ENCODE measurements around the gene TRMT5. TPM values are rescaled to one million over a fixed set of nuclear protein-coding genes. Genes with fewer than 3 reads are reported as not detected.

Gene TRMT5
- total and polyA plus RNA-seq, 2 donors from 2014 or later = 5.6 to 17.5 TPM

DNA sequence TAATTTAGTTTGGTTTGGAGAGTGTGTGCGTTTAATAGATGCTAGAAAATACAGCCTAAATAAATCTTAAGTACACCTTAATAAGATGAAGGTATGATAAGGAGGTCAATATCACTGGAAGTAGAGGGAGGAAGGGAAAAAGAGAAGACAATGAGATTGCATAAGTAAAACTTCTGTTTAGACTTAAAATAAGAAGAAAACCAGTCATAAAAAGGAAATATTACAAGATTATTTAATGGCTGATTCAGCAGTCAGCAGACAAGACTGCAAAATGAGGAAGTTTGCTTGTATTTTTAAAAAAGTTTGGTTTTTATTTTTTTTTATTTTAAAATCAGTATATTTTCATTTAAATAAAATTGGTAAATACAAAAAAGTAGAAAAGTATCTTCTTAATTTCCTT, 3.3 kb upstream of the TRMT5 start:
- Histone ChIP-seq H3K4me3 (ENCODE audit: low read length in 3 of 3) (no peak overlapping the region), H3K9ac (ENCODE audit: low read length in 3 of 3) (no peak overlapping the region), H3K4me1 (ENCODE audit: control insufficient read depth in 2 of 3, insufficient read depth in 2 of 3, low read depth in 1 of 3, low read length in 3 of 3) (peaks cover 4 to 13% (median 11%) of the 10 kb centered on the region in 3 donors), H3K36me3 (ENCODE audit: control insufficient read depth in 2 of 3, insufficient read depth in 3 of 3, low read length in 3 of 3) (peaks cover 0 to 7% (median 7%) of the 10 kb centered on the region in 3 donors), H3K27me3 (ENCODE audit: control insufficient read depth, insufficient read depth, low read length) (no peaks in the 10 kb centered on the region), H3K9me3 (ENCODE audit: control insufficient read depth in 2 of 3, insufficient read depth in 1 of 3, low read length in 3 of 3) (no peaks in the 10 kb centered on the region), H3K27ac (ENCODE audit: low read depth in 2 of 2, low read length in 2 of 2) (no peak overlapping the region)
- no peak for DNase-seq
- intact Hi-C loops (cut with DNase I) = no loop called here
- TF ChIP-seq, protein P1, sequence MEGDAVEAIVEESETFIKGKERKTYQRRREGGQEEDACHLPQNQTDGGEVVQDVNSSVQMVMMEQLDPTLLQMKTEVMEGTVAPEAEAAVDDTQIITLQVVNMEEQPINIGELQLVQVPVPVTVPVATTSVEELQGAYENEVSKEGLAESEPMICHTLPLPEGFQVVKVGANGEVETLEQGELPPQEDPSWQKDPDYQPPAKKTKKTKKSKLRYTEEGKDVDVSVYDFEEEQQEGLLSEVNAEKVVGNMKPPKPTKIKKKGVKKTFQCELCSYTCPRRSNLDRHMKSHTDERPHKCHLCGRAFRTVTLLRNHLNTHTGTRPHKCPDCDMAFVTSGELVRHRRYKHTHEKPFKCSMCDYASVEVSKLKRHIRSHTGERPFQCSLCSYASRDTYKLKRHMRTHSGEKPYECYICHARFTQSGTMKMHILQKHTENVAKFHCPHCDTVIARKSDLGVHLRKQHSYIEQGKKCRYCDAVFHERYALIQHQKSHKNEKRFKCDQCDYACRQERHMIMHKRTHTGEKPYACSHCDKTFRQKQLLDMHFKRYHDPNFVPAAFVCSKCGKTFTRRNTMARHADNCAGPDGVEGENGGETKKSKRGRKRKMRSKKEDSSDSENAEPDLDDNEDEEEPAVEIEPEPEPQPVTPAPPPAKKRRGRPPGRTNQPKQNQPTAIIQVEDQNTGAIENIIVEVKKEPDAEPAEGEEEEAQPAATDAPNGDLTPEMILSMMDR (IDR thresholded peaks at IDR 0.05; ENCODE audit: borderline replicate concordance, extremely low read depth, insufficient read depth) = no peak
- FAIRE-seq = peak; percentile 89

DNA sequence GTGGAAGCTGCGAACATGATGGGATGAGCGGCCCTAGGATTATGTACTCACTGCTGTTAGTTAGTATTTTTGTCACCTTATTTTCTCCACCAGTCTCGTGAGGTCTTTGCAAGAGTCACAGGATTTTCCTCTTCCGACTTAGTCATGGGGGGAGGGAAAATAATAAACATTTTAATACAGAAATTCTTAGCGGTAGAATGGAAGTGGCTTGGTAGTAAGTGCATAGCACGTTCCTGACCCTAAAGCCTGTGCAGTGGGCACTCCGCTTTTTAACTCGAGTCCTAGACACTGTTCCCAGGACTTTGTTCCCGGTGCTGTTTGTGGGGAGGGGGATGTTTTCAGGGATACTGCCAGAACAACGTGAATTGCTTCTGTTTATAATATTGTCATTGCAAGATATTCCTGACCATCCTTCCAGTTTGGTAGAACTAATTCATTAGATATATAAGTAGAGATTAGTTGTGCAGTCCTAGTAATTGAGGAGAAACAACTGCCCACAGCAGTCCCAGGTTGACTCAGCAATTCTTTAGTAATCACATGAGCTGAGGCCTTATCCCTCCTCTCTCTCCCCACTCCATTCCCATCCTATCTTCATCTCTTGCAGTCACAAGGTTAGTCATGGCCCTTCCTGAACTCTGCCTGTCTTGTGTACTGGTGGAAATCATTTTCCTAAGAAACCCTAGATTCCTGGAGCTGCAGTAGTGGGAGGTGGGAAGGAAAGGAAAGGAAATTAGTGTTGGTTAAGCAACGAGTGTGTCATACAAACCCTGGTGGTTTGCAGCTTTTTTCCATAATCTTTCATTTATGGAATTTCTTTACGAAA, 965 bp upstream of the TRMT5 start:
- H3K27me3 ChIP-seq (ENCODE audit: control insufficient read depth, insufficient read depth, low read length) = no peaks in the 10 kb centered on the region

DNA sequence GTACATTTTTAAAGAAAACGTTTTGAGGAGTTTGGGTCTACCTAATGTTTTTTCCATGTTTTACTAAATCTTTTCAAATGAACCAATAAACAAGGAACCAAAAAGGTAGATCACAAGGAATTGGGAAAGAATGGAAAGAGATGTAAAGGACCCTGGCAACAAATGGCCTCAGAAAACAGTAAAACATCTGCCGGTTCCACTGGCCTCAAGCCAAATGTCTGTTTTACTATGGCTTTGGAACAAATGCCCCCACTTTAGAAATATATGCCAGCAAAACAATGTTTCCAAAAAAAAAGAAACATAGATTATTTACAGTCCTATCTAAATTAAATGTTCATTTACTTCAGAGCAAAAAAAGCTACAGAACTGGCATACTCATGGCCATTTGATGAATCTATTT, 3.0 kb downstream of the TRMT5 start:
- no peak for DNase-seq
- Histone ChIP-seq H3K27ac (ENCODE audit: low read depth in 2 of 2, low read length in 2 of 2) (no peak overlapping the region), H3K9me3 (ENCODE audit: control insufficient read depth in 2 of 3, insufficient read depth in 1 of 3, low read length in 3 of 3) (no peaks in the 10 kb centered on the region), H3K27me3 (ENCODE audit: control insufficient read depth, insufficient read depth, low read length) (no peaks in the 10 kb centered on the region), H3K4me1 (ENCODE audit: control insufficient read depth in 2 of 3, insufficient read depth in 2 of 3, low read depth in 1 of 3, low read length in 3 of 3) (peaks cover 4 to 16% (median 11%) of the 10 kb centered on the region in 3 donors), H3K9ac (ENCODE audit: low read length in 3 of 3) (no peak overlapping the region), H3K4me3 (ENCODE audit: low read length in 3 of 3) (no peak overlapping the region), H3K36me3 (ENCODE audit: control insufficient read depth in 2 of 3, insufficient read depth in 3 of 3, low read length in 3 of 3) (peaks cover 0 to 5% (median 3%) of the 10 kb centered on the region in 3 donors)
- intact Hi-C loops (cut with DNase I) = no loop called here
- TF ChIP-seq, protein P1 (IDR thresholded peaks at IDR 0.05; ENCODE audit: borderline replicate concordance, extremely low read depth, insufficient read depth) = no peak
- FAIRE-seq = no peak

More for the DNA sequence above, 965 bp upstream of the TRMT5 start:
- peaks cover 0 to 7% (median 0%) of the 10 kb centered on the region in 3 donors for H3K36me3 ChIP-seq (ENCODE audit: control insufficient read depth in 2 of 3, insufficient read depth in 3 of 3, low read length in 3 of 3)
- H3K4me1 ChIP-seq (ENCODE audit: control insufficient read depth in 2 of 3, insufficient read depth in 2 of 3, low read depth in 1 of 3, low read length in 3 of 3) = peaks cover 4 to 16% (median 11%) of the 10 kb centered on the region in 3 donors
- H3K9ac ChIP-seq (ENCODE audit: low read length in 3 of 3) = peak overlapping the region; percentile 82 to 88 (median 85)
- DNase-seq (peak in 2 of 5 donors; percentile 22 to 32), FAIRE-seq (no peak)
- intact Hi-C loops (cut with DNase I) = no loop called here
- peak overlapping the region; percentile 43 to 84 for H3K27ac ChIP-seq (ENCODE audit: low read depth in 2 of 2, low read length in 2 of 2)
- TF ChIP-seq, protein P1 (IDR thresholded peaks at IDR 0.05; ENCODE audit: borderline replicate concordance, extremely low read depth, insufficient read depth) = no peak
- H3K4me3 ChIP-seq (ENCODE audit: low read length in 3 of 3) = peak overlapping the region; percentile 93 to 96 (median 94)
- no peaks in the 10 kb centered on the region for H3K9me3 ChIP-seq (ENCODE audit: control insufficient read depth in 2 of 3, insufficient read depth in 1 of 3, low read length in 3 of 3)
